ENCODE results near the gene TMEM141. TPM values are rescaled to one million over a fixed set of nuclear protein-coding genes. Genes with fewer than 3 reads are reported as not detected.
"Not testable (repeated sequence)": the region's sequence is repeated elsewhere in the genome, so short reads cannot be mapped to it uniquely, and the experiment has no call there.

TMEM141 gene
- polyA plus RNA-seq, 4 donors = 148 to 518 (median 194) TPM

DNA sequence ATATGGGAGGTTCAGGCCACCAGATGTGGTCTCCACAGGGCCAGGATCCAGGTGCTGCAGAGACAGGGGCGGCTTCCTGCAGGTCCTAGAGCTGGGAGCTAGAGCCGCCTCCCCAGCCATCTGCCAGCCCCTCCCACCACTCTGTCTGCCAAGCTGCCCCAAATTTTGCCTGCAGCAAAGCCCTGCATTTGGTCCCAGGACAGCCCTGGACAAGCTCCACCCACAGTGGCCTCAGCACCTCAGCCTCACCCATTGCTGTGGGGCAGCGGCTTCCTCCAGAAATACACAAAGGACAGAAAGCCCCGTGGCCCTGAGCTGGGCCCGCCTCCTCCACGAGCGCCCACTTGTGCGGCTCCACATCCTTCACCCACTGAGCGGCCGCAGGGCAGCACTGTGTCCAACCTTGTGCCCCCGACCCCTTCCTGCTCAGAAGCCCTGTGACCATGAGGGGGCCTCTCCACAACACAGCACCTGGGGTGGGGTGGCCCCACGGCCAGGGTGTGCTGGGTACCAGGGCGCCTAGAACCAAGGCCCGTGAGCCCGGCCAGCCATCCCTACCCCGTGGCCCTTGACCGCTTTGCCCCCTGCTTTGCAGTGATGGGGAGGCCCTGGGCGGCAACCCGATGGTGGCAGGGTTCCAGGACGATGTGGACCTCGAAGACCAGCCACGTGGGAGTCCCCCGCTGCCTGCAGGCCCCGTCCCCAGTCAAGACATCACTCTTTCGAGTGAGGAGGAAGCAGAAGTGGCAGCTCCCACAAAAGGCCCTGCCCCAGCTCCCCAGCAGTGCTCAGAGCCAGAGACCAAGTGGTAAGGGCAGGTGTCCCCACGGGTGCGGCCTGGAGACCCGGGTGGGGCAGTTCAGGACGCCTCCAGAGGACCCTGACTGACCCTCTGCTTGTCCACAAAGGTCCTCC is 47.4 kb downstream of the TMEM141 start:
- Histone ChIP-seq H3K9me3 (ENCODE audit: control insufficient read depth in 2 of 2, insufficient read depth in 1 of 2, low read depth in 1 of 2, low read length in 1 of 2) (no peaks in the 10 kb centered on the region), H3K4me1 (ENCODE audit: control insufficient read depth in 3 of 3, insufficient read depth in 2 of 3, low read depth in 1 of 3, low read length in 2 of 3) (peaks cover 0 to 47% (median 4%) of the 10 kb centered on the region in 3 donors), H3K4me3 (ENCODE audit: low read depth in 1 of 3, low read length in 3 of 3) (no peak overlapping the region), H3K27me3 (ENCODE audit: control insufficient read depth in 3 of 3, insufficient read depth in 3 of 3, low read length in 3 of 3) (peaks cover 0 to 3% (median 0%) of the 10 kb centered on the region in 3 donors), H3K27ac (ENCODE audit: low read depth in 1 of 3, low read length in 2 of 3) (no peak overlapping the region), H3K36me3 (ENCODE audit: control insufficient read depth in 3 of 3, insufficient read depth in 2 of 3, low read depth in 1 of 3, low read length in 3 of 3) (peaks cover 2 to 65% (median 19%) of the 10 kb centered on the region in 3 donors)
- 81 to 89% (median 84%) methylated on average over 29 of the region's 29 CpGs for WGBS, 3 donors
- DNase-seq (no peak), FAIRE-seq (no peak)

DNA sequence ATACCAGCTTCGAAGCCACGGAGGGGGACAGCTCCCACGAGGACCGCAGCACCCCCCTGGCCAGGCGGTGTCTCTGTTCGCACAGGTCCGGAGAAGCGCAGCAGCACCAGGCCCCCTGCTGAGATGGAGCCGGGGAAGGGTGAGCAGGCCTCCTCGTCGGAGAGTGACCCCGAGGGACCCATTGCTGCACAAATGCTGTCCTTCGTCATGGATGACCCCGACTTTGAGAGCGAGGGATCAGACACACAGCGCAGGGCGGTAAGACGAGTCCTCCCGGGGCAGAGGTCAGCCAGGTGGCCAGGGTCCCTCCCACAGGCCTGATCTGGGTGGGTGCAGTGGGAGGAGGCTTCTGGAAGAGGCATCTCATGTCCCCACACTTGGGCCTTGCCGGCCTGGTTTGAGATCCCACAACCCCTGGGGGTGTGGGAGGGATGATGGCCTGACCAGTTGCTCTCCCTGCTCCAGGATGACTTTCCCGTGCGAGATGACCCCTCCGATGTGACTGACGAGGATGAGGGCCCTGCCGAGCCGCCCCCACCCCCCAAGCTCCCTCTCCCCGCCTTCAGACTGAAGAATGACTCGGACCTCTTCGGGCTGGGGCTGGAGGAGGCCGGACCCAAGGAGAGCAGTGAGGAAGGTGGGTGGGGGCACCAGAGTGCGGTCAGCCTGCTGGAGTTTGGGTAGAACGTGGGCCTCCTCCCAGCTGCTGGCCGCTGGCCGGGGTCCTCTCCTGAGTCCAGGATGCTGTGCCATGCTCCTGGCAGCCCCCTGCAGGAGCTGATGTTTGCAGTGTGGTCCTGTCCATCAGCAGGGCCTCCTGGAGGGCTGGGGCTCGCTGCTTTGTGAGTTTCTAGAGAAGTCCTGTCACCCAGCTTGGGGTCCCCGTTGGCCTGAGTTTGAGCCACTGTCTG is 48.3 kb downstream of the TMEM141 start:
- Histone ChIP-seq H3K9me3 (ENCODE audit: control insufficient read depth in 2 of 2, insufficient read depth in 1 of 2, low read depth in 1 of 2, low read length in 1 of 2) (no peaks in the 10 kb centered on the region), H3K4me3 (ENCODE audit: low read depth in 1 of 3, low read length in 3 of 3) (no peak overlapping the region), H3K27me3 (ENCODE audit: control insufficient read depth in 3 of 3, insufficient read depth in 3 of 3, low read length in 3 of 3) (peaks cover 0 to 4% (median 0%) of the 10 kb centered on the region in 3 donors), H3K36me3 (ENCODE audit: control insufficient read depth in 3 of 3, insufficient read depth in 2 of 3, low read depth in 1 of 3, low read length in 3 of 3) (peaks cover 2 to 61% (median 19%) of the 10 kb centered on the region in 3 donors), H3K27ac (ENCODE audit: low read depth in 1 of 3, low read length in 2 of 3) (peak overlapping the region in 1 of 3 donors; percentile 84), H3K4me1 (ENCODE audit: control insufficient read depth in 3 of 3, insufficient read depth in 2 of 3, low read depth in 1 of 3, low read length in 2 of 3) (peaks cover 0 to 49% (median 4%) of the 10 kb centered on the region in 3 donors)
- DNase-seq = peak in 1 of 2 donors; percentile 14
- no peak for FAIRE-seq
- whole genome bisulfite sequencing, 3 donors = 86 to 87% (median 87%) methylated on average over 36 of the region's 36 CpGs

DNA sequence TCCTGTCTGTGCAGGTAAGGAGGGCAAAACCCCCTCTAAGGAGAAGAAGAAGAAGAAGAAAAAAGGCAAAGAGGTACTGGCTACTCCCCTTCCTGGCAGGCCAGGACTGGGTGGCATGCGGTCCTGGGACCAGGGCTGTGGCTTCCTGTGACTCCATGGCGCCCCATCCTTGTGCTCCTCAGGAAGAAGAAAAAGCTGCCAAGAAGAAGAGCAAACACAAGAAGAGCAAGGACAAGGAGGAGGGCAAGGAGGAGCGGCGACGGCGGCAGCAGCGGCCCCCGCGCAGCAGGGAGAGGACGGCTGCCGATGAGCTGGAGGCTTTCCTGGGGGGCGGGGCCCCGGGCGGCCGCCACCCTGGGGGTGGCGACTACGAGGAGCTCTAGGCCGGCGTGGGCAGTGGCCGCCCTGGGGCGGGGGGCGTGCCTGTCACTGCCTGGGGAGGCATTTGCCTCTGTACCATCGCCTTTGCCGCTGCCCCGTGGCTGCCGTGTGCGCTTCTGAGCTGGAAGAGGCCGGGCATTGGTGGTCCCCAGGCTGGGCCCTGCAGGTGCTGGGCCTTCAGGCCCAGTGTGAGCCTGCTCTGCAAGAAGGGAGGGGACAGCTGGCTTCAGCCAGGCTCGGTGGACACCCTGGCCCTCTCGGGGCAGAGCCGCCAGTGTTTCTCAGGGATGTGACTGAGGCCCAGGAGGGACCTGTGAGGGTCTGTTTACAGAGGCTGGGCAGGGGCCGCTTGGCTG is 49.2 kb downstream of the TMEM141 start:
- DNase-seq = peak; percentile 41 to 71
- no peak for FAIRE-seq
- peaks cover 0 to 52% (median 4%) of the 10 kb centered on the region in 3 donors for H3K4me1 ChIP-seq (ENCODE audit: control insufficient read depth in 3 of 3, insufficient read depth in 2 of 3, low read depth in 1 of 3, low read length in 2 of 3)
- 20 to 64% (median 45%) methylated on average over 28 to 32 of the region's 32 CpGs for WGBS, 3 donors
- peak overlapping the region; percentile 75 to 90 (median 84) for H3K27ac ChIP-seq (ENCODE audit: low read depth in 1 of 3, low read length in 2 of 3)
- no peak overlapping the region for H3K4me3 ChIP-seq (ENCODE audit: low read depth in 1 of 3, low read length in 3 of 3)
- H3K36me3 ChIP-seq (ENCODE audit: control insufficient read depth in 3 of 3, insufficient read depth in 2 of 3, low read depth in 1 of 3, low read length in 3 of 3) = peaks cover 2 to 58% (median 17%) of the 10 kb centered on the region in 3 donors
- peaks cover 0 to 8% (median 3%) of the 10 kb centered on the region in 3 donors for H3K27me3 ChIP-seq (ENCODE audit: control insufficient read depth in 3 of 3, insufficient read depth in 3 of 3, low read length in 3 of 3)
- peaks cover 0 to 4% of the 10 kb centered on the region in 2 donors for H3K9me3 ChIP-seq (ENCODE audit: control insufficient read depth in 2 of 2, insufficient read depth in 1 of 2, low read depth in 1 of 2, low read length in 1 of 2)

DNA sequence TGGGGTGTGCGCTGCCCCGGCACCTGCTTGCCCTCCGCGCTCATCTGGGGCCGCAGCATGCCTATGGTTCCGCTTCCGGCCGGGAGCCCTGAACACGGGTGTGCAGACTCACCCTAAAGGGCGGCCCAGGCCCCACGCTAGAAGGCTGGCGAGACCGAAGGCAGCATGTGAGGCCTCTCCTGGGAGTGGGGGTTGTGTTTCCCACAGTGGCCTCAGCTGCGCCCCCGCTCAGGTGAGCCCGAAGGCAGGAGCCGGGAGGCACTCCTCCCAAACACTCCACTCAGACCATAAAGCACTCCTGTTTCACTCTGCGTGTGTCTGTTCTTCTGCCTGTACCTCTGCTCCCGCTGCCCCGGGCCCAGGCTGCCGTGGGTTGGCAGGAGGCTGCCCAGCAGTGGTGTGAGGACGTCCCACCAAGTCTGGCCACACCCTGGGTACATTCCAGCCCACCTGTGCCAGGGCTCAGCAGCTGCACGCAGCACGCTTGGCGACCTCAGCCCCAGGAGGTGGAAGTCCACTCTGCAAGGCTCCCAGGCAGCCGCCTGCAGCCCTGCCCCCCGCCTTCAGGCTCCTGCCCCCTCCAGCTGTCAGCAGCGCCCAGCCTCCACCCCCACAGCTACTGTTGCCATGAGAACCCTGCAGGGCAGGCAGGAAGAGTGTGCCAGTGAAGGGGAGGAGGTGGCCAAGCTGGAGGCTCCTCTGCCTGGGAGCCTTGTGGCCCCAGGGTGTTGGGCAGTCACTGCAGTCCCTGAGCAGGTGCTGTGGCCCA is 49.9 kb downstream of the TMEM141 start:
- DNase-seq = peak; percentile 94 to 95
- H3K27ac ChIP-seq (ENCODE audit: low read depth in 1 of 3, low read length in 2 of 3) = peak overlapping the region; percentile 75 to 90 (median 84)
- peaks cover 0 to 53% (median 4%) of the 10 kb centered on the region in 3 donors for H3K4me1 ChIP-seq (ENCODE audit: control insufficient read depth in 3 of 3, insufficient read depth in 2 of 3, low read depth in 1 of 3, low read length in 2 of 3)
- H3K36me3 ChIP-seq (ENCODE audit: control insufficient read depth in 3 of 3, insufficient read depth in 2 of 3, low read depth in 1 of 3, low read length in 3 of 3) = peaks cover 2 to 51% (median 17%) of the 10 kb centered on the region in 3 donors
- H3K27me3 ChIP-seq (ENCODE audit: control insufficient read depth in 3 of 3, insufficient read depth in 3 of 3, low read length in 3 of 3) = peaks cover 3 to 14% (median 3%) of the 10 kb centered on the region in 3 donors
- no peak for FAIRE-seq
- H3K9me3 ChIP-seq (ENCODE audit: control insufficient read depth in 2 of 2, insufficient read depth in 1 of 2, low read depth in 1 of 2, low read length in 1 of 2) = peaks cover 0 to 6% of the 10 kb centered on the region in 2 donors
- H3K4me3 ChIP-seq (ENCODE audit: low read depth in 1 of 3, low read length in 3 of 3) = no peak overlapping the region
- WGBS, 3 donors = 13 to 60% (median 42%) methylated on average over 23 to 28 of the region's 28 CpGs

DNA sequence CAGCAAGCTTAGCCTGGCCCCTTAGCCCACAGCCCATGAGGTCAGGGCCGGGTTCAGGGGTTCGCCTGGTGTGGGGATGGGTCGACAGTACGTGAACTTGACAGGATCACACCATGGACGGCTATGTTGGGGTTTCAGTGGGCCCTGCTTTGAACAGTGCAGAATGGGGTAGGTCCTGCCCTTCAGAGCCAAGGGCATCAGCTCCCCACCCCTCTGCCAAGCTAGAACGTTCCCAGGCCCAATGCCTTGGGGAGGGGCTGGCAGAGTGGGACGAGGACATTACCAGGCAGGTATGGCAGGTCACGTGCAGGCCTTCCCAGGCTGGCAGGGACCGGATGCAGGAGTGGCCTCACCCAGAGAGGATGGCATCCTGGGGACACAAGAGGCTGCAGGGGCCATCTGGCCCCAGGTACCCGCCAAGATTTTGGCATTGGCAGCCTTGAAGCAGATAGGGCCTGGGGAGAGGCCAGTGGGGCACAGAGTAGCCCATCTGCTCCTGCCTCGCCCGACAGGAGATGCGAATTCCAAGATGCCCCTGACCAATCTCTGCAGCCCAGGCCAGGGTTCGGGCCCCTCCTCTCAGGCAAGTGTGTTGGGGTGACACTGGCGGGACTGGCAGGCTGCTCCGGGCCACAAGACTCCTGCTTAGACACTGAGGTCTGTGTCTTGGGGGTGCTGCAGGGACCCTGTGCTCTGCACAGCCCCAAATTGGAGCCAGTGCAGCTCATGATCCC is 50.7 kb downstream of the TMEM141 start:
- Histone ChIP-seq H3K27me3 (ENCODE audit: control insufficient read depth in 3 of 3, insufficient read depth in 3 of 3, low read length in 3 of 3) (peaks cover 3 to 19% (median 9%) of the 10 kb centered on the region in 3 donors), H3K4me3 (ENCODE audit: low read depth in 1 of 3, low read length in 3 of 3) (peak overlapping the region in 2 of 3 donors; percentile 38 to 52), H3K4me1 (ENCODE audit: control insufficient read depth in 3 of 3, insufficient read depth in 2 of 3, low read depth in 1 of 3, low read length in 2 of 3) (peaks cover 0 to 58% (median 4%) of the 10 kb centered on the region in 3 donors), H3K27ac (ENCODE audit: low read depth in 1 of 3, low read length in 2 of 3) (peak overlapping the region; percentile 59 to 84 (median 59)), H3K36me3 (ENCODE audit: control insufficient read depth in 3 of 3, insufficient read depth in 2 of 3, low read depth in 1 of 3, low read length in 3 of 3) (peaks cover 2 to 44% (median 13%) of the 10 kb centered on the region in 3 donors)
- whole genome bisulfite sequencing, 3 donors = 15 to 38% (median 19%) methylated on average over 14 to 16 of the region's 16 CpGs
- FAIRE-seq; H3K9me3 ChIP-seq (ENCODE audit: control insufficient read depth in 2 of 2, insufficient read depth in 1 of 2, low read depth in 1 of 2, low read length in 1 of 2): not testable (repeated sequence)
- DNase-seq = peak in 1 of 2 donors; percentile 48

DNA sequence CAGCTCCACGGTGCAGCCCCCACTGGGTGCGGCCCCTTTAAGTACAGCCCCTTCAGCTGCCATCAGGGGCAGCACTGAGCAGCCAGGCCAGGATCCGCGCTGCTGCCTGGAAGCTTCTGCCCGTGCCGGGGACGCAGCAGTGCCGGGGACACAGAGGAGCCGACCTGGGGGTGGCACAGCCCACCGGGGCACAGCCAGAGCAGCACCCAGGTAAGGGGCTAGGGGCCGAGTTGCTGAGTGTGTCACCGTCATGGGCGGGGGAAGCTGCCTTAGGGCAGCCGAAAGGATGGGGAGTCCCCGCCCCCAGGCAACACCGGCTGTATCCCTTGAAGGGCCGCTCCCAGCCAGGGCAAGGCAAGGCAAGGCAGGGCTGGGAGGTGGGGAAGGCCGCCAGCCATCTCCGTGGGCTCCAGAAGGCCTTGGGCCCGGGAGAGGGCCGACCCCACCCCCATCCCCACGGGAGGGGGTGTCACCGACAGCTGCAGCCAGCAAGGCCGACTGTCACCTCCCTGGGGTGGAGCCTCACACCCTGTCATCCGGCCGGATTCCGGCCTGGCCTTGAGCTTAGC is 51.3 kb downstream of the TMEM141 start, which contains the start of gene AJM1:
AJM1 (plus strand) TSS at position 99 of the 569 bp plus-strand sequence. CDS start 1,937 bp downstream, outside the sequence.
- Histone ChIP-seq H3K27ac (ENCODE audit: low read depth in 1 of 3, low read length in 2 of 3) (peak within 1 kb of the TSS; percentile 59 to 84 (median 59)), H3K36me3 (ENCODE audit: control insufficient read depth in 3 of 3, insufficient read depth in 2 of 3, low read depth in 1 of 3, low read length in 3 of 3) (peaks cover 2 to 37% (median 13%) of the 10 kb centered on the region in 3 donors), H3K4me3 (ENCODE audit: low read depth in 1 of 3, low read length in 3 of 3) (peak within 1 kb of the TSS; percentile 36 to 52 (median 38)), H3K27me3 (ENCODE audit: control insufficient read depth in 3 of 3, insufficient read depth in 3 of 3, low read length in 3 of 3) (peaks cover 3 to 20% (median 9%) of the 10 kb centered on the region in 3 donors), H3K4me1 (ENCODE audit: control insufficient read depth in 3 of 3, insufficient read depth in 2 of 3, low read depth in 1 of 3, low read length in 2 of 3) (peaks cover 0 to 59% (median 4%) of the 10 kb centered on the region in 3 donors)
- FAIRE-seq; H3K9me3 ChIP-seq (ENCODE audit: control insufficient read depth in 2 of 2, insufficient read depth in 1 of 2, low read depth in 1 of 2, low read length in 1 of 2): not testable (repeated sequence)
- DNase-seq = peak; percentile 74 to 94
- 0 to 1% (median 1%) methylated on average over 17 to 25 of the region's 27 CpGs for WGBS, 3 donors

Measured in small intestine (tissue), 7 donors.